PC-3 (cell line): ENCODE measurements around the gene SYP. TPM values are rescaled to one million over a fixed set of nuclear protein-coding genes. Genes with fewer than 3 reads are reported as not detected.

Experiments
- ATAC-seq: fragments of 200-7000 bp; cut with Tn5 transposase; 2 replicates; pipeline ENCODE4 v1.9.1; 2020; ENCODE audit warnings: mild to moderate bottlenecking, moderate library complexity
- BruUV-seq: library from RNA; stranded (reverse); fragments of 400-500 nt; replicated peaks from 2 replicates; lab custom pipeline; 2021; lab: Mats Ljungman, UMichigan
- CTCF ChIA-PET: fragments of 300-600 bp; sonication (Branson Sonifier 250); formaldehyde crosslinking; loops from one replicate; lab custom pipeline; 2022; ENCODE audit warnings: antibody characterized with exemption; lab: Charles Lee
- POLR2A ChIA-PET: fragments of 300-600 bp; sonication (Branson Sonifier 250); formaldehyde crosslinking; loops from one replicate; lab custom pipeline; 2022; ENCODE audit warnings: antibody characterized with exemption; ENCODE audit not compliant: unreplicated experiment; lab: Charles Lee
- DNase-seq: peaks from one replicate; pipeline ENCODE4 v3.0.0-alpha.2; 2015
- H2AFZ ChIP-seq: fragments of 300-600 bp; sonication (generic); 2 replicates; pipeline ENCODE4 v1.6.0; 2016; ENCODE audit warnings: antibody characterized with exemption, low read length
- H3F3A ChIP-seq: fragments of 300-600 bp; sonication (generic); one replicate; pipeline ENCODE4 v1.6.0; 2017; ENCODE audit warnings: antibody characterized with exemption, low read length, control low read depth, mild to moderate bottlenecking; ENCODE audit not compliant: unreplicated experiment
- H3K27ac ChIP-seq: fragments of 300-600 bp; sonication (generic); 2 replicates; pipeline ENCODE4 v1.5.1; 2016; ENCODE audit warnings: mild to moderate bottlenecking, low read length
- H3K27me3 ChIP-seq: fragments of 300-600 bp; sonication (generic); 2 replicates; pipeline ENCODE4 v1.6.1; 2016; ENCODE audit warnings: low read length, mixed read lengths
- H3K36me3 ChIP-seq: fragments of 300-600 bp; sonication (generic); 2 replicates; pipeline ENCODE4 v1.6.1; 2016; ENCODE audit warnings: low read depth, mixed run types, low read length, mixed read lengths
- H3K4me1 ChIP-seq: fragments of 300-600 bp; sonication (generic); 2 replicates; pipeline ENCODE4 v1.5.1; 2016; ENCODE audit warnings: low read length; ENCODE audit not compliant: insufficient read depth
- H3K4me2 ChIP-seq: fragments of 300-600 bp; sonication (generic); 2 replicates; pipeline ENCODE4 v1.6.0; 2016; ENCODE audit warnings: low read length
- H3K4me3 ChIP-seq: fragments of 300-600 bp; sonication (generic); 2 replicates; pipeline ENCODE4 v1.5.1; 2016; ENCODE audit warnings: mild to moderate bottlenecking, low read length, mixed read lengths
- H3K79me2 ChIP-seq: fragments of 300-600 bp; sonication (generic); 2 replicates; pipeline ENCODE4 v1.6.1; 2017; ENCODE audit warnings: low read length, mixed read lengths
- H3K9ac ChIP-seq: fragments of 300-600 bp; sonication (generic); 2 replicates; pipeline ENCODE4 v1.6.0; 2016; ENCODE audit warnings: mild to moderate bottlenecking, low read length
- H3K9me2 ChIP-seq: fragments of 300-600 bp; sonication (generic); replicated peaks from 2 replicates; pipeline ENCODE4 v1.6.1; 2016; ENCODE audit warnings: mixed run types, low read length, mixed read lengths
- H3K9me3 ChIP-seq: fragments of 300-600 bp; sonication (generic); 2 replicates; pipeline ENCODE4 v1.6.1; 2016; ENCODE audit warnings: low read length, mixed read lengths
- H4K20me1 ChIP-seq: fragments of 300-600 bp; sonication (generic); 2 replicates; pipeline ENCODE4 v1.6.1; 2016; ENCODE audit warnings: low read length, mixed read lengths
- CTCF ChIP-seq: fragments of 300-600 bp; sonication (generic); conservative IDR thresholded peaks from 2 replicates; pipeline ENCODE4 v1.5.1; 2017; ENCODE audit warnings: antibody characterized with exemption, low read depth, mild to moderate bottlenecking, low read length
- EZH2 ChIP-seq: fragments of 300-600 bp; sonication (generic); IDR thresholded peaks from one replicate; pipeline ENCODE4 v1.6.1; 2017; ENCODE audit warnings: antibody characterized with exemption, mild to moderate bottlenecking, low read length; ENCODE audit not compliant: unreplicated experiment
- EZH2phosphoT487 ChIP-seq: fragments of 300-600 bp; sonication (generic); IDR thresholded peaks from 2 replicates; pipeline ENCODE4 v1.6.1; 2018; ENCODE audit warnings: mild to moderate bottlenecking, antibody characterized with exemption, low read length, borderline replicate concordance
- intact Hi-C: fragments of 100-400 bp; cut with micrococcal nuclease; formaldehyde crosslinking; loops from 2 replicates; pipeline ENCODE4 v1.9.0; 2023
- total RNA-seq: library from RNA; depleted of rRNA; stranded (reverse); fragments of >200 nt; gene quantifications from 2 replicates; pipeline ENCODE4 v1.2.3, GENCODE V29; 2014

SYP gene
- total RNA-seq, 1 experiment from 2014 or later = 0.47 TPM

- H3K4me1 ChIP-seq = peaks cover 22% of the 10 kb centered on the region
- no peaks in the 10 kb centered on the region for H3K9me2 ChIP-seq
- POLR2A ChIA-PET = no interaction called here
- intact Hi-C loops = loop anchor here (2.0 to 5.0 kb wide), 3 partner anchors 42 to 122 kb away; partner anchors contain the start of genes GPKOW and TFE3
- H3K4me2 ChIP-seq = peak overlapping the region; percentile 93; the same call in 1 of the 2 replicates
- ATAC-seq (no peak), DNase-seq (no peak)
- H3F3A ChIP-seq = no peaks in the 10 kb centered on the region
- no peak overlapping the region for H3K4me3 ChIP-seq
- CTCF ChIA-PET = no interaction called here
- H3K27ac ChIP-seq = no peak overlapping the region
- no peaks in the 10 kb centered on the region for H3K36me3 ChIP-seq
- no peaks in the 10 kb centered on the region for H4K20me1 ChIP-seq
- H3K27me3 ChIP-seq = no peaks in the 10 kb centered on the region
- no peaks in the 10 kb centered on the region for H3K9me3 ChIP-seq
- TF ChIP-seq EZH2phosphoT487 = no peak
- no peak for TF ChIP-seq CTCF
- TF ChIP-seq EZH2 = no peak
- no peak overlapping the region for H3K9ac ChIP-seq
- no peak overlapping the region for H2AFZ ChIP-seq
- no TSS peak for BruUV-seq
- no peaks in the 10 kb centered on the region for H3K79me2 ChIP-seq
Observed at GRCh38 chrX:49164589-49165360, 35.2 kb downstream of the SYP start.

- Histone ChIP-seq H3K9me3 (no peaks in the 10 kb centered on the region), H3K79me2 (no peaks in the 10 kb centered on the region), H3K27me3 (no peaks in the 10 kb centered on the region), H4K20me1 (no peaks in the 10 kb centered on the region), H3F3A (no peaks in the 10 kb centered on the region), H3K9ac (peak overlapping the region; percentile 83), H3K4me2 (peak overlapping the region; percentile 93), H3K4me1 (peaks cover 22% of the 10 kb centered on the region), H3K9me2 (no peaks in the 10 kb centered on the region), H3K4me3 (peak overlapping the region; percentile 69), H3K27ac (peak overlapping the region; percentile 79), H3K36me3 (no peaks in the 10 kb centered on the region), H2AFZ (peak overlapping the region; percentile 88)
- ATAC-seq (peak; percentile 65), DNase-seq (peak; percentile 88)
- BruUV-seq = no TSS peak
- intact Hi-C loops = loop anchor here (2.0 to 5.0 kb wide), 3 partner anchors 41 to 121 kb away; partner anchors contain the start of genes GPKOW and TFE3
- POLR2A ChIA-PET = no interaction called here
- CTCF ChIA-PET = interaction anchor here (1.2 kb wide), 1 partner anchor 20 kb away, joined by 3 read pairs; no protein-coding TSS in a partner anchor
- TF ChIP-seq CTCF (peak; percentile 66), EZH2phosphoT487 (no peak)
Observed at GRCh38 chrX:49163555-49164419, 36.2 kb downstream of the SYP start.
